BJ (cell line): Measurements from ENCODE around the gene SUSD6. TPM values are rescaled to one million over a fixed set of nuclear protein-coding genes. Genes with fewer than 3 reads are reported as not detected.

Experiments used
- CTCF ChIA-PET: fragments of 350-600 bp; formaldehyde crosslinking; extraction: SDS; loops from one replicate; lab custom pipeline; 2021; ENCODE audit warnings: antibody characterized with exemption, inconsistent platforms; lab: Yijun Ruan, JAX
- POLR2A ChIA-PET: fragments of 300-600 bp; sonication (Branson Sonifier 250); formaldehyde crosslinking; extraction: SDS; loops from one replicate; lab custom pipeline; 2021; ENCODE audit warnings: antibody characterized with exemption; lab: Charles Lee
- DNase-seq: peaks from one replicate; pipeline ENCODE4 v3.0.0-alpha.2; 2011; ENCODE audit warnings: low read depth
- H3K27me3 ChIP-seq: 2 replicates; pipeline ENCODE4 v1.6.0; 2011; ENCODE audit warnings: low read length; ENCODE audit not compliant: control insufficient read depth, insufficient read depth
- H3K36me3 ChIP-seq: 2 replicates; pipeline ENCODE4 v1.5.1; 2011; ENCODE audit warnings: low read length; ENCODE audit not compliant: control insufficient read depth, insufficient read depth
- H3K4me3 ChIP-seq: 2 replicates; pipeline ENCODE4 v1.5.1; 2011; ENCODE audit warnings: low read depth, mild to moderate bottlenecking, control low read depth, low read length
- polyA plus RNA-seq: library from polyadenylated mRNA; depleted of rRNA; stranded (reverse); fragments of >200 nt; gene quantifications from 2 replicates; pipeline ENCODE4 v1.2.3, GENCODE V29; 2011
- TF ChIP-seq, protein P1 (sequence below): IDR thresholded peaks from 2 replicates; pipeline ENCODE4 v1.5.1; 2011; ENCODE audit warnings: low read depth, mild to moderate bottlenecking, control low read depth, inconsistent platforms, low read length, moderate library complexity; ENCODE audit not compliant: insufficient read depth

SUSD6 gene
- polyA plus RNA-seq, 1 experiment: 20.3 TPM

- Histone ChIP-seq H3K4me3 (peak overlapping the region; percentile 42), H3K36me3 (no peaks in the 10 kb centered on the region; the same call in 1 of the 2 replicates), H3K27me3 (no peaks in the 10 kb centered on the region)
- CTCF ChIA-PET: interaction anchor here (0.6 to 5.0 kb wide), 6 partner anchors 16 to 122 kb away, joined by 3 to 31 read pairs (median 4); no protein-coding TSS in a partner anchor
- DNase-seq: no peak
- POLR2A ChIA-PET: no interaction called here
- TF ChIP-seq, protein P1, sequence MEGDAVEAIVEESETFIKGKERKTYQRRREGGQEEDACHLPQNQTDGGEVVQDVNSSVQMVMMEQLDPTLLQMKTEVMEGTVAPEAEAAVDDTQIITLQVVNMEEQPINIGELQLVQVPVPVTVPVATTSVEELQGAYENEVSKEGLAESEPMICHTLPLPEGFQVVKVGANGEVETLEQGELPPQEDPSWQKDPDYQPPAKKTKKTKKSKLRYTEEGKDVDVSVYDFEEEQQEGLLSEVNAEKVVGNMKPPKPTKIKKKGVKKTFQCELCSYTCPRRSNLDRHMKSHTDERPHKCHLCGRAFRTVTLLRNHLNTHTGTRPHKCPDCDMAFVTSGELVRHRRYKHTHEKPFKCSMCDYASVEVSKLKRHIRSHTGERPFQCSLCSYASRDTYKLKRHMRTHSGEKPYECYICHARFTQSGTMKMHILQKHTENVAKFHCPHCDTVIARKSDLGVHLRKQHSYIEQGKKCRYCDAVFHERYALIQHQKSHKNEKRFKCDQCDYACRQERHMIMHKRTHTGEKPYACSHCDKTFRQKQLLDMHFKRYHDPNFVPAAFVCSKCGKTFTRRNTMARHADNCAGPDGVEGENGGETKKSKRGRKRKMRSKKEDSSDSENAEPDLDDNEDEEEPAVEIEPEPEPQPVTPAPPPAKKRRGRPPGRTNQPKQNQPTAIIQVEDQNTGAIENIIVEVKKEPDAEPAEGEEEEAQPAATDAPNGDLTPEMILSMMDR: no peak
Observed at GRCh38 chr14:69610874-69611171, 573 bp upstream of the SUSD6 start.

DNA sequence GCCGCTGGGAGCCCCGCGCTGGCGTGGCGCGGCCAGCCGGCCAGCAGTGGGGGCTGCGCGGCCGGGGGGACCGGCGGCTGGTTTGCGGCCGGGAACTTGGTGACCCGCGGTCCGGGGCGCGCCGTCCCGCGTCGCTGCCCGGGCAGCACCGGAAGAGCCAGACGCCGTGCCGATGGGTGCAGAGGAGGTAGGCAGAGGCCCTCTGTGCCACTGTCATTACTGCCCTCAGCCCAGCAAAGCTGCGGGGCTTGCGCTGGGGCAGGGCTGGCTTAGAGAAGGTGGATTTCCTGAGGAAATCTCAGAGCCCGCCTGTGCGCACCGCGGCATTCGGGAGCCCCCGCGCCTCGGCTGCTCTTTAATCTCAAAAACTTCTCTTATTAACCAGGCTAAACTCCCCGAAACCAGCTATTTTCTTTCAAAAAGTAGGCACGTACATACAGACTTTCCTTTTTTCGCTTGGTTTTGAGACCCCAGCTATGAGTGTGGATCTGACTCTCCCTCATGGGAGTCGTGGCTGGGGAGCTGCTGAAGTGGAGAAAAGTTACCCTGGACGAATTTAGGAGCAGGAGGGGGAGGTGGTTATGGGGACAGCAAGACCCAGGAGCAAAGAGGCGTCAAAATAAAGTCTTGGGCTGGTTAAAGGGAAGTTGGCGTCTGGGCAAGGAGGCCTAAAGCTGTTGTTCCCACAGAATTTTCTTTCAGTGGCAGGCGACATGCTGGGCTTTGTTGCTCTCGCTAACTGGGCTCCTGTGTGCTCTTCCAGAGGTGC is 802 bp downstream of the SUSD6 start:
- no peaks in the 10 kb centered on the region; the same call in 1 of the 2 replicates for H3K36me3 ChIP-seq
- H3K4me3 ChIP-seq: peak overlapping the region; percentile 75
- ChIA-PET POLR2A (interaction anchor here (0.5 kb wide), 1 partner anchor 12 kb away, joined by 3 read pairs; no protein-coding TSS in a partner anchor), CTCF (interaction anchor here (0.7 to 5.0 kb wide), 5 partner anchors 18 to 115 kb away, joined by 3 to 31 read pairs (median 3); no protein-coding TSS in a partner anchor)
- H3K27me3 ChIP-seq: no peaks in the 10 kb centered on the region
- no peak for DNase-seq
- TF ChIP-seq, protein P1: no peak

- DNase-seq: no peak
- CTCF ChIA-PET: interaction anchor here (0.7 to 5.0 kb wide), 5 partner anchors 13 to 114 kb away, joined by 3 to 31 read pairs (median 3); no protein-coding TSS in a partner anchor
Observed at GRCh38 chr14:69612783-69613130, 1.4 kb downstream of the SUSD6 start.

GRCh38 chr14:69613312-69614073 is 2.1 kb downstream of the SUSD6 start:
- no peak for DNase-seq
- no peaks in the 10 kb centered on the region for H3K27me3 ChIP-seq
- ChIA-PET CTCF (interaction anchor here (1.1 to 1.5 kb wide), 2 partner anchors 13 to 34 kb away, joined by 3 to 4 read pairs; no protein-coding TSS in a partner anchor), POLR2A (no interaction called here)
- TF ChIP-seq, protein P1: no peak
- peak overlapping the region; percentile 75 for H3K4me3 ChIP-seq
- H3K36me3 ChIP-seq: no peaks in the 10 kb centered on the region; the same call in 1 of the 2 replicates

More at GRCh38 chr14:69612783-69613130, 1.4 kb downstream of the SUSD6 start:
- POLR2A ChIA-PET: no interaction called here
- no peaks in the 10 kb centered on the region for H3K27me3 ChIP-seq
- TF ChIP-seq, protein P1: peak; percentile 39; the same call in 1 of the 2 replicates
- peak overlapping the region; percentile 75 for H3K4me3 ChIP-seq
- no peaks in the 10 kb centered on the region; the same call in 1 of the 2 replicates for H3K36me3 ChIP-seq

DNA sequence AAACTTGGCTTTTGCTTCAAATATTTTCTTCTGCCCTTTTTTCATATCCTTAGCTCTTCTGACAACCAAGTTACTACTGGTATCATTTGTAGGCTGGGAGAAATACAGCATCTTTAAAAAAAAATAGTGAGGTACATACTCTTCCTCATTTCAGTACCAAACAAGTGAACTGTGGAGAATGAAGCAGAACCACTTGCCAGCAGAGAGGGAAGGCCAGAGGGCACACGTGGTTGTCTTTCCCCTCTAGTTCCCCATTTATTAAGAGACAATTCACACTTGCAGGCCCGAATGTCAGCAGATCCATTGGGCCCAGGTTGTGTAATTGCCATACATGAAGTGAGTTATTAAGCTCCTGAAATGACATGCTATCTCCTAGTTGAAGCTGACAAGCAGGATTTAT is 3.2 kb downstream of the SUSD6 start:
- TF ChIP-seq, protein P1: no peak
- ChIA-PET CTCF (interaction anchor here (1.3 to 1.6 kb wide), 2 partner anchors 77 to 112 kb away, joined by 4 read pairs; no protein-coding TSS in a partner anchor), POLR2A (no interaction called here)
- Histone ChIP-seq H3K36me3 (no peaks in the 10 kb centered on the region; the same call in 1 of the 2 replicates), H3K4me3 (no peak overlapping the region), H3K27me3 (no peaks in the 10 kb centered on the region)
- no peak for DNase-seq
